GM12878 (cell line): ENCODE measurements around the gene MRNIP. TPM values are rescaled to one million over a fixed set of nuclear protein-coding genes. Genes with fewer than 3 reads are reported as not detected.

Experiments used
- ATAC-seq: fragments of 200-7000 bp; cut with Tn5 transposase; 3 replicates; pipeline ENCODE4 v1.9.1; 2020; ENCODE audit warnings: mild to moderate bottlenecking, moderate library complexity
- BruUV-seq: library from RNA; stranded (reverse); fragments of 400-500 nt; replicated peaks from 2 replicates; lab custom pipeline; 2021; lab: Mats Ljungman, UMichigan
- CTCF ChIA-PET: fragments of 300-600 bp; sonication (Branson Sonifier 250); formaldehyde crosslinking; extraction: SDS; loops from one replicate; lab custom pipeline; 2021; ENCODE audit warnings: inconsistent platforms; lab: Yijun Ruan, JAX
- POLR2A ChIA-PET: fragments of 350-600 bp; formaldehyde crosslinking; extraction: SDS; loops from one replicate; lab custom pipeline; 2021; ENCODE audit warnings: inconsistent platforms; lab: Charles Lee
- RAD21 ChIA-PET: fragments of 300-600 bp; sonication (Branson Sonifier 250); formaldehyde crosslinking; loops from one replicate; lab custom pipeline; 2023; ENCODE audit warnings: antibody characterized with exemption; ENCODE audit not compliant: unreplicated experiment; lab: Charles Lee
- SMC1A ChIA-PET: fragments of 300-600 bp; sonication (Branson Sonifier 250); formaldehyde crosslinking; loops from one replicate; lab custom pipeline; 2023; ENCODE audit not compliant: unreplicated experiment, uncharacterized antibody; lab: Charles Lee
- DNase-seq: peaks from one replicate; pipeline ENCODE4 v3.0.0-alpha.2; 2011; ENCODE audit warnings: low read depth, low spot score
- FAIRE-seq: peaks from 3 replicates; lab custom pipeline; 2011; peaks lifted over from hg19 to GRCh38; lab: Jason Lieb, UNC
- H2AFZ ChIP-seq: 2 replicates; pipeline ENCODE4 v1.6.0; 2011; ENCODE audit warnings: low read depth, low read length, control low read depth; ENCODE audit not compliant: control insufficient read depth
- H3K27ac ChIP-seq: 2 replicates; pipeline ENCODE4 v1.5.1; 2011; ENCODE audit warnings: control low read depth; ENCODE audit not compliant: control insufficient read depth, insufficient read depth
- H3K27me3 ChIP-seq, 2 experiments: replicated peaks in 1 of 2; 2 replicates each; pipeline versions ENCODE4 v1.6.0 to v1.6.1; 2011; ENCODE audit warnings: low read length in 1 of 2; ENCODE audit not compliant: control insufficient read depth in 2 of 2, insufficient read depth in 2 of 2
- H3K36me3 ChIP-seq, 2 experiments: 2 replicates each; pipeline ENCODE4 v1.5.1; 2011; ENCODE audit warnings: low read length in 1 of 2; ENCODE audit not compliant: control insufficient read depth in 2 of 2, insufficient read depth in 2 of 2
- H3K4me1 ChIP-seq: 2 replicates; pipeline ENCODE4 v1.6.1; 2011; ENCODE audit warnings: mild to moderate bottlenecking, low read length, moderate library complexity, mixed read lengths; ENCODE audit not compliant: control insufficient read depth, insufficient read depth
- H3K4me2 ChIP-seq: 2 replicates; pipeline ENCODE4 v1.6.0; 2011; ENCODE audit warnings: control low read depth; ENCODE audit not compliant: control insufficient read depth, insufficient read depth
- H3K4me3 ChIP-seq: fragments of 200-600 bp; sonication (generic); 2 replicates; pipeline ENCODE4 v1.5.1; 2016
- H3K79me2 ChIP-seq: 2 replicates; pipeline ENCODE4 v1.6.0; 2011; ENCODE audit warnings: low read length; ENCODE audit not compliant: control insufficient read depth, insufficient read depth
- H3K9ac ChIP-seq: 2 replicates; pipeline ENCODE4 v1.8.0; 2011; ENCODE audit warnings: low read length, control low read depth, mixed read lengths; ENCODE audit not compliant: control insufficient read depth, insufficient read depth
- H3K9me3 ChIP-seq: replicated peaks from 3 replicates; pipeline ENCODE4 v1.5.1; 2011; ENCODE audit warnings: mild to moderate bottlenecking, low read length; ENCODE audit not compliant: control insufficient read depth, insufficient read depth
- H4K20me1 ChIP-seq: 2 replicates; pipeline ENCODE4 v1.6.0; 2011; ENCODE audit not compliant: control insufficient read depth, insufficient read depth
- CEBPZ ChIP-seq: fragments of 150-350 bp; IDR thresholded peaks from 2 replicates; pipeline ENCODE4 v1.6.1; 2016; ENCODE audit warnings: low read depth, low read length
- E4F1 ChIP-seq: fragments of 450-650 bp; IDR thresholded peaks from 2 replicates; pipeline ENCODE4 v1.6.1; 2018; ENCODE audit warnings: borderline replicate concordance, mild to moderate bottlenecking; ENCODE audit not compliant: partially characterized antibody
- GABPA ChIP-seq: IDR thresholded peaks from 2 replicates; pipeline ENCODE4 v1.6.1; 2014; ENCODE audit warnings: antibody characterized with exemption, low read depth, mild to moderate bottlenecking, inconsistent platforms
- IRF4 ChIP-seq: IDR thresholded peaks from 2 replicates; pipeline ENCODE4 v1.6.1; 2011; ENCODE audit warnings: low read depth, low read length
- MEF2B ChIP-seq: fragments of 450-650 bp; IDR thresholded peaks from 2 replicates; pipeline ENCODE4 v1.6.1; 2018; ENCODE audit warnings: mild to moderate bottlenecking, moderate library complexity; ENCODE audit not compliant: partially characterized antibody, poor library complexity, severe bottlenecking
- MXI1 ChIP-seq: fragments of 150-350 bp; IDR thresholded peaks from 2 replicates; pipeline ENCODE4 v1.6.1; 2011; ENCODE audit warnings: low read depth, mild to moderate bottlenecking, inconsistent platforms, low read length, improper control_type of control experiment
- POLR2A ChIP-seq: IDR thresholded peaks from 2 replicates; pipeline ENCODE4 v1.6.1; 2011; ENCODE audit warnings: low read depth, mild to moderate bottlenecking, low read length
- SMARCA5 ChIP-seq: fragments of 450-650 bp; IDR thresholded peaks from 2 replicates; pipeline ENCODE4 v1.6.1; 2017; ENCODE audit warnings: mild to moderate bottlenecking
- SUPT20H ChIP-seq: IDR thresholded peaks from 2 replicates; pipeline ENCODE4 v1.6.1; 2011; ENCODE audit warnings: low read depth, mild to moderate bottlenecking, low read length, moderate library complexity, borderline replicate concordance; ENCODE audit not compliant: control insufficient read depth
- WGBS: methylation state at CpG from one replicate; pipeline ENCODE4 v1.1.6; 2016; ENCODE audit warnings: low lambda C conversion rate; ENCODE audit not compliant: insufficient replicate concordance, insufficient coverage; ENCODE audit errors: missing lambda C conversion rate; 5-methylcytosine and 5-hydroxymethylcytosine counted together
- in situ Hi-C: fragments of 300-500 bp; cut with MboI; formaldehyde crosslinking; loops from 9 replicates; pipeline ENCODE4 v1.14.3; 2018; ENCODE audit warnings: mixed read lengths
- intact Hi-C: fragments of 100-400 bp; cut with micrococcal nuclease; formaldehyde crosslinking; loops from one replicate; pipeline ENCODE4 v1.14.2; 2022; ENCODE audit not compliant: unreplicated experiment
- polyA plus RNA-seq, 11 experiments: library from polyadenylated mRNA; depleted of rRNA in 4 of 11; unstranded in 6 of 11; stranded (reverse) in 5 of 11; fragments of >200 nt; fragmentation: Nextera tagmentation in 4 of 11; fragmentation: Illumina TruSeq in 1 of 11; extraction: Ambion mirVana in 4 of 11; extraction: Trizol in 1 of 11; gene quantifications; 1 replicate in 1 of 11; 2 replicates in 10 of 11; pipeline versions ENCODE4 v1.2.1 to v1.2.3, GENCODE V29; 2011 to 2016; ENCODE audit warnings: inconsistent platforms in 2 of 11, missing spikeins in 2 of 11, low read depth in 1 of 11
- total RNA-seq, 4 experiments: library from RNA; depleted of rRNA in 3 of 4; stranded (reverse); fragments of >200 nt in 3 of 4; fragmentation: Illumina TruSeq in 1 of 4; extraction: Trizol in 1 of 4; gene quantifications; 2 replicates each; pipeline versions ENCODE4 v1.2.1 to v1.2.3, GENCODE V29; 2013 to 2021

MRNIP gene
- total and polyA plus RNA-seq, 10 of the 15 experiments (the other 5 are each of a cell fraction or from before 2014, with no cell fraction given): 2.4 to 30.4 (median 13.1) TPM

- Histone ChIP-seq H3K27ac (no peak overlapping the region), H3K79me2 (peaks cover 16% of the 10 kb centered on the region), H3K4me2 (no peak overlapping the region), H3K36me3 (peaks cover 0 to 13% of the 10 kb centered on the region in 2 experiments; a peak in 2 of 4 replicates), H2AFZ (no peak overlapping the region), H3K9ac (no peak overlapping the region), H3K4me3 (no peak overlapping the region), H3K27me3 (no peaks in the 10 kb centered on the region), H3K9me3 (no peaks in the 10 kb centered on the region), H4K20me1 (no peaks in the 10 kb centered on the region), H3K4me1 (peaks cover 19% of the 10 kb centered on the region)
- SMC1A ChIA-PET: no interaction called here
- TF ChIP-seq MEF2B (no peak), POLR2A (peak; percentile 0; the same call in 1 of the 2 replicates)
- POLR2A ChIA-PET: no interaction called here
- no TSS peak for BruUV-seq
- FAIRE-seq (no peak), DNase-seq (no peak), ATAC-seq (no peak)
- CTCF ChIA-PET: interaction anchor here (3.1 to 3.2 kb wide), 2 partner anchors 57 to 106 kb away, joined by 13 to 19 read pairs; partner anchors contain the start of gene MRNIP
- intact Hi-C loops: loop anchor here (2.0 kb wide), 1 partner anchor 291 kb away; no protein-coding TSS in a partner anchor
- in situ Hi-C loops: loop anchor here (5.0 to 25.0 kb wide), 2 partner anchors 112 to 1012 kb away; partner anchors contain the start of gene MGAT1
- WGBS: 85% methylated on average over 21 of the region's 21 CpGs
- RAD21 ChIA-PET: no interaction called here
These were observed 58.4 kb downstream of the MRNIP start for GRCh38 chr5:179800071-179800695.

GRCh38 chr5:179799644-179799973, 59.0 kb downstream of the MRNIP start:
- no peaks in the 10 kb centered on the region for H4K20me1 ChIP-seq
- no peak overlapping the region for H3K4me2 ChIP-seq
- POLR2A ChIA-PET: no interaction called here
- H2AFZ ChIP-seq: no peak overlapping the region
- BruUV-seq: no TSS peak
- CTCF ChIA-PET: interaction anchor here (3.2 kb wide), 1 partner anchor 58 kb away, joined by 13 read pairs; the partner anchor contains the start of gene MRNIP
- peaks cover 11% of the 10 kb centered on the region for H3K79me2 ChIP-seq
- FAIRE-seq (no peak), DNase-seq (no peak), ATAC-seq (no peak)
- SMC1A ChIA-PET: no interaction called here
- peaks cover 19% of the 10 kb centered on the region for H3K4me1 ChIP-seq
- in situ Hi-C loops (loop anchor here (25.0 kb wide), 1 partner anchor 288 kb away; no protein-coding TSS in a partner anchor), intact Hi-C loops (loop anchor here (5.0 kb wide), 1 partner anchor 37 kb away; no protein-coding TSS in a partner anchor)
- no peaks in the 10 kb centered on the region for H3K9me3 ChIP-seq
- H3K27ac ChIP-seq: no peak overlapping the region
- H3K9ac ChIP-seq: no peak overlapping the region
- RAD21 ChIA-PET: interaction anchor here (0.6 kb wide), 1 partner anchor 65 kb away, joined by 3 read pairs; no protein-coding TSS in a partner anchor
- no peaks in the 10 kb centered on the region for H3K27me3 ChIP-seq
- peaks cover 0 to 13% of the 10 kb centered on the region in 2 experiments; a peak in 2 of 4 replicates for H3K36me3 ChIP-seq
- WGBS: 83% methylated on average over 5 of the region's 5 CpGs
- no peak overlapping the region for H3K4me3 ChIP-seq
- TF ChIP-seq E4F1: no peak
- no peak for TF ChIP-seq CEBPZ
- TF ChIP-seq SMARCA5: no peak
- TF ChIP-seq IRF4: no peak
- TF ChIP-seq MXI1: no peak
- TF ChIP-seq GABPA: no peak
- no peak for TF ChIP-seq SUPT20H
